ENCODE measurements around the gene ESRRG.

ESRRG gene

GRCh38 chr1:216549796-216550195 lies 173.4 kb downstream of the ESRRG start:
- no peaks in the 10 kb centered on the region for H3K79me2 ChIP-seq (ENCODE audit: insufficient read depth, low read length)
- no peak overlapping the region for H3K27ac ChIP-seq (ENCODE audit: low read depth, low read length, poor library complexity, severe bottlenecking)
- TF ChIP-seq EZH2 (IDR thresholded peaks at IDR 0.05; ENCODE audit: borderline replicate concordance, low read length): no peak
- TF ChIP-seq, protein P1, sequence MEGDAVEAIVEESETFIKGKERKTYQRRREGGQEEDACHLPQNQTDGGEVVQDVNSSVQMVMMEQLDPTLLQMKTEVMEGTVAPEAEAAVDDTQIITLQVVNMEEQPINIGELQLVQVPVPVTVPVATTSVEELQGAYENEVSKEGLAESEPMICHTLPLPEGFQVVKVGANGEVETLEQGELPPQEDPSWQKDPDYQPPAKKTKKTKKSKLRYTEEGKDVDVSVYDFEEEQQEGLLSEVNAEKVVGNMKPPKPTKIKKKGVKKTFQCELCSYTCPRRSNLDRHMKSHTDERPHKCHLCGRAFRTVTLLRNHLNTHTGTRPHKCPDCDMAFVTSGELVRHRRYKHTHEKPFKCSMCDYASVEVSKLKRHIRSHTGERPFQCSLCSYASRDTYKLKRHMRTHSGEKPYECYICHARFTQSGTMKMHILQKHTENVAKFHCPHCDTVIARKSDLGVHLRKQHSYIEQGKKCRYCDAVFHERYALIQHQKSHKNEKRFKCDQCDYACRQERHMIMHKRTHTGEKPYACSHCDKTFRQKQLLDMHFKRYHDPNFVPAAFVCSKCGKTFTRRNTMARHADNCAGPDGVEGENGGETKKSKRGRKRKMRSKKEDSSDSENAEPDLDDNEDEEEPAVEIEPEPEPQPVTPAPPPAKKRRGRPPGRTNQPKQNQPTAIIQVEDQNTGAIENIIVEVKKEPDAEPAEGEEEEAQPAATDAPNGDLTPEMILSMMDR (IDR thresholded peaks at IDR 0.05; ENCODE audit: low read length): no peak
- no peaks in the 10 kb centered on the region for H4K20me1 ChIP-seq (ENCODE audit: insufficient read depth, low read length)
- no peak overlapping the region for H3K9ac ChIP-seq (ENCODE audit: low read length)
- H3K9me2 ChIP-seq (ENCODE audit: low read depth, low read length): no peaks in the 10 kb centered on the region
- H3F3A ChIP-seq (ENCODE audit: insufficient read depth, low read length): no peaks in the 10 kb centered on the region
- H3K27me3 ChIP-seq (ENCODE audit: insufficient read depth, low read length): no peaks in the 10 kb centered on the region
- no peaks in the 10 kb centered on the region for H3K9me3 ChIP-seq (ENCODE audit: low read length)
- no peak overlapping the region for H2AFZ ChIP-seq (ENCODE audit: low read length)
- no peaks in the 10 kb centered on the region for H3K4me1 ChIP-seq (ENCODE audit: insufficient read depth, low read length, severe bottlenecking)
- H3K4me3 ChIP-seq (ENCODE audit: low read depth, low read length, poor library complexity, severe bottlenecking): no peak overlapping the region
- H3K36me3 ChIP-seq (ENCODE audit: insufficient read depth, low read length): no peaks in the 10 kb centered on the region
- no peak overlapping the region for H3K4me2 ChIP-seq (ENCODE audit: low read length)

GRCh38 chr1:216542741-216543140 lies 180.5 kb downstream of the ESRRG start:
- Histone ChIP-seq H3K9ac (ENCODE audit: low read length) (no peak overlapping the region), H2AFZ (ENCODE audit: low read length) (no peak overlapping the region), H3K36me3 (ENCODE audit: insufficient read depth, low read length) (no peaks in the 10 kb centered on the region)

DNA sequence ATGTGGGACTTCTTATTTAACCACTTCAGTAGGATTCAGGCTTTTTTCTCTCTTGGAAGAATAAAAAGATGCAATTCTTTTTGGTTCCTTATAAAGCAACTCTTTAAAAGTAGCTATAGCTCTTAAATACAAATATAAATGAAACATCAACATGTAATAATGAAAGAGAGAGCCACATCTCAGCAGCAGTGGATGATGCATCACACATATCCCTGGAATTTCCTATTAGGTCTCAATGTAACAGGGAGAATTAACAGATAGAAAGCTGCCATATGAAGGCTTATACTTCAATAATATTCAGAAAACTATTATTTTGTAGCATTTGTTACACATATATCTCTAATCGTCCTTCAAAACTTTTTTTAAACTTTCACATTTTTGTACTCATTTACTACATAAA lies 181.0 kb downstream of the ESRRG start:
- no peaks in the 10 kb centered on the region for H3K79me2 ChIP-seq (ENCODE audit: insufficient read depth, low read length)
- no peak overlapping the region for H2AFZ ChIP-seq (ENCODE audit: low read length)
- H3K36me3 ChIP-seq (ENCODE audit: insufficient read depth, low read length): no peaks in the 10 kb centered on the region
- no peaks in the 10 kb centered on the region for H3K9me3 ChIP-seq (ENCODE audit: low read length)
- H3K4me3 ChIP-seq (ENCODE audit: low read depth, low read length, poor library complexity, severe bottlenecking): no peak overlapping the region
- no peak overlapping the region for H3K9ac ChIP-seq (ENCODE audit: low read length)
- H3K4me1 ChIP-seq (ENCODE audit: insufficient read depth, low read length, severe bottlenecking): no peaks in the 10 kb centered on the region
- H4K20me1 ChIP-seq (ENCODE audit: insufficient read depth, low read length): no peaks in the 10 kb centered on the region
- no peaks in the 10 kb centered on the region for H3F3A ChIP-seq (ENCODE audit: insufficient read depth, low read length)
- H3K27ac ChIP-seq (ENCODE audit: low read depth, low read length, poor library complexity, severe bottlenecking): no peak overlapping the region
- no peak for TF ChIP-seq EZH2 (IDR thresholded peaks at IDR 0.05; ENCODE audit: borderline replicate concordance, low read length)
- TF ChIP-seq, protein P1 (IDR thresholded peaks at IDR 0.05; ENCODE audit: low read length): no peak
- H3K4me2 ChIP-seq (ENCODE audit: low read length): no peak overlapping the region
- no peaks in the 10 kb centered on the region for H3K27me3 ChIP-seq (ENCODE audit: insufficient read depth, low read length)
- no peaks in the 10 kb centered on the region for H3K9me2 ChIP-seq (ENCODE audit: low read depth, low read length)

More at GRCh38 chr1:216542741-216543140, 180.5 kb downstream of the ESRRG start:
- Histone ChIP-seq H3K4me2 (ENCODE audit: low read length) (no peak overlapping the region), H3K9me3 (ENCODE audit: low read length) (no peaks in the 10 kb centered on the region), H4K20me1 (ENCODE audit: insufficient read depth, low read length) (no peaks in the 10 kb centered on the region), H3K4me1 (ENCODE audit: insufficient read depth, low read length, severe bottlenecking) (no peaks in the 10 kb centered on the region), H3K4me3 (ENCODE audit: low read depth, low read length, poor library complexity, severe bottlenecking) (no peak overlapping the region), H3K9me2 (ENCODE audit: low read depth, low read length) (no peaks in the 10 kb centered on the region), H3K27me3 (ENCODE audit: insufficient read depth, low read length) (no peaks in the 10 kb centered on the region), H3F3A (ENCODE audit: insufficient read depth, low read length) (no peaks in the 10 kb centered on the region), H3K27ac (ENCODE audit: low read depth, low read length, poor library complexity, severe bottlenecking) (no peak overlapping the region), H3K79me2 (ENCODE audit: insufficient read depth, low read length) (no peaks in the 10 kb centered on the region)
- TF ChIP-seq, protein P1 (IDR thresholded peaks at IDR 0.05; ENCODE audit: low read length): no peak
- no peak for TF ChIP-seq EZH2 (IDR thresholded peaks at IDR 0.05; ENCODE audit: borderline replicate concordance, low read length)

Data from OCI-LY1 (cell line).